Measurements from ENCODE around the gene CCSER1.

CCSER1 gene

GRCh38 chr4:90515191-90515590, 388.0 kb downstream of the CCSER1 start:
- Mint-ChIP-seq H3K9me3 (peaks cover 21% of the 10 kb centered on the region), H3K27ac (ENCODE audit: low read depth) (no peak overlapping the region), H3K36me3 (ENCODE audit: insufficient read depth) (no peaks in the 10 kb centered on the region), H3K4me1 (no peaks in the 10 kb centered on the region), H3K4me3 (no peak overlapping the region), H3K27me3 (no peaks in the 10 kb centered on the region)
- ATAC-seq (replicated peaks; ENCODE audit: extremely low read depth, poor library complexity, severe bottlenecking) (no peak), DNase-seq (ENCODE audit: low spot score in 2 of 2) (no peak)

- Mint-ChIP-seq H3K36me3 (ENCODE audit: insufficient read depth) (no peaks in the 10 kb centered on the region), H3K4me1 (no peaks in the 10 kb centered on the region), H3K27ac (ENCODE audit: low read depth) (no peak overlapping the region), H3K27me3 (no peaks in the 10 kb centered on the region), H3K4me3 (no peak overlapping the region), H3K9me3 (no peaks in the 10 kb centered on the region)
- ATAC-seq (replicated peaks; ENCODE audit: extremely low read depth, poor library complexity, severe bottlenecking): no peak
- DNase-seq (ENCODE audit: low spot score in 2 of 2): no peak
Observed at GRCh38 chr4:90528551-90528950, 401.4 kb downstream of the CCSER1 start.

- no peak overlapping the region for H3K27ac Mint-ChIP-seq (ENCODE audit: low read depth)
- DNase-seq (ENCODE audit: low spot score in 2 of 2) (no peak), ATAC-seq (replicated peaks; ENCODE audit: extremely low read depth, poor library complexity, severe bottlenecking) (no peak)
- no peaks in the 10 kb centered on the region for H3K36me3 Mint-ChIP-seq (ENCODE audit: insufficient read depth)
- H3K4me3 Mint-ChIP-seq: no peak overlapping the region
- H3K9me3 Mint-ChIP-seq: peaks cover 6% of the 10 kb centered on the region
- no peaks in the 10 kb centered on the region for H3K27me3 Mint-ChIP-seq
- H3K4me1 Mint-ChIP-seq: no peaks in the 10 kb centered on the region
Observed at GRCh38 chr4:90536408-90536807, 409.2 kb downstream of the CCSER1 start.

GRCh38 chr4:90537491-90537890, 410.3 kb downstream of the CCSER1 start:
- DNase-seq (ENCODE audit: low spot score in 2 of 2) (no peak), ATAC-seq (replicated peaks; ENCODE audit: extremely low read depth, poor library complexity, severe bottlenecking) (no peak)
- Mint-ChIP-seq H3K27ac (ENCODE audit: low read depth) (no peak overlapping the region), H3K4me3 (no peak overlapping the region), H3K27me3 (no peaks in the 10 kb centered on the region), H3K4me1 (no peaks in the 10 kb centered on the region), H3K9me3 (peaks cover 6% of the 10 kb centered on the region), H3K36me3 (ENCODE audit: insufficient read depth) (no peaks in the 10 kb centered on the region)

GRCh38 chr4:90540536-90540935, 413.3 kb downstream of the CCSER1 start:
- Mint-ChIP-seq H3K36me3 (ENCODE audit: insufficient read depth) (no peaks in the 10 kb centered on the region), H3K27ac (ENCODE audit: low read depth) (no peak overlapping the region), H3K9me3 (peaks cover 6% of the 10 kb centered on the region), H3K27me3 (no peaks in the 10 kb centered on the region), H3K4me3 (no peak overlapping the region), H3K4me1 (no peaks in the 10 kb centered on the region)
- no peak for DNase-seq (ENCODE audit: low spot score in 2 of 2)
- ATAC-seq (replicated peaks; ENCODE audit: extremely low read depth, poor library complexity, severe bottlenecking): no peak

- Mint-ChIP-seq H3K4me3 (no peak overlapping the region), H3K27ac (ENCODE audit: low read depth) (no peak overlapping the region), H3K4me1 (no peaks in the 10 kb centered on the region), H3K36me3 (ENCODE audit: insufficient read depth) (no peaks in the 10 kb centered on the region), H3K27me3 (no peaks in the 10 kb centered on the region), H3K9me3 (peaks cover 6% of the 10 kb centered on the region)
- DNase-seq (ENCODE audit: low spot score in 2 of 2) (no peak), ATAC-seq (replicated peaks; ENCODE audit: extremely low read depth, poor library complexity, severe bottlenecking) (no peak)
Observed at GRCh38 chr4:90542216-90542615, 415.0 kb downstream of the CCSER1 start.

GRCh38 chr4:90543419-90544170, 416.4 kb downstream of the CCSER1 start:
- DNase-seq (ENCODE audit: low spot score in 2 of 2) (no peak), ATAC-seq (replicated peaks; ENCODE audit: extremely low read depth, poor library complexity, severe bottlenecking) (no peak)
- H3K9me3 Mint-ChIP-seq: no peaks in the 10 kb centered on the region
- H3K4me1 Mint-ChIP-seq: no peaks in the 10 kb centered on the region
- H3K36me3 Mint-ChIP-seq (ENCODE audit: insufficient read depth): no peaks in the 10 kb centered on the region
- H3K4me3 Mint-ChIP-seq: no peak overlapping the region
- H3K27ac Mint-ChIP-seq (ENCODE audit: low read depth): no peak overlapping the region
- no peaks in the 10 kb centered on the region for H3K27me3 Mint-ChIP-seq

GRCh38 chr4:90544532-90545045, 417.4 kb downstream of the CCSER1 start:
- Mint-ChIP-seq H3K36me3 (ENCODE audit: insufficient read depth) (no peaks in the 10 kb centered on the region), H3K4me3 (no peak overlapping the region), H3K27me3 (no peaks in the 10 kb centered on the region), H3K4me1 (no peaks in the 10 kb centered on the region), H3K27ac (ENCODE audit: low read depth) (no peak overlapping the region), H3K9me3 (no peaks in the 10 kb centered on the region)
- ATAC-seq (replicated peaks; ENCODE audit: extremely low read depth, poor library complexity, severe bottlenecking): no peak
- DNase-seq (ENCODE audit: low spot score in 2 of 2): no peak

- DNase-seq (ENCODE audit: low spot score in 2 of 2): no peak
- H3K27me3 Mint-ChIP-seq: no peaks in the 10 kb centered on the region
- no peak overlapping the region for H3K4me3 Mint-ChIP-seq
- H3K9me3 Mint-ChIP-seq: no peaks in the 10 kb centered on the region
- H3K27ac Mint-ChIP-seq (ENCODE audit: low read depth): no peak overlapping the region
- no peaks in the 10 kb centered on the region for H3K4me1 Mint-ChIP-seq
- H3K36me3 Mint-ChIP-seq (ENCODE audit: insufficient read depth): no peaks in the 10 kb centered on the region
- no peak for ATAC-seq (replicated peaks; ENCODE audit: extremely low read depth, poor library complexity, severe bottlenecking)
Observed at GRCh38 chr4:90545380-90545779, 418.2 kb downstream of the CCSER1 start.

- Mint-ChIP-seq H3K4me3 (no peak overlapping the region), H3K27me3 (no peaks in the 10 kb centered on the region), H3K27ac (ENCODE audit: low read depth) (no peak overlapping the region), H3K36me3 (ENCODE audit: insufficient read depth) (no peaks in the 10 kb centered on the region), H3K9me3 (no peaks in the 10 kb centered on the region), H3K4me1 (no peaks in the 10 kb centered on the region)
- ATAC-seq (replicated peaks; ENCODE audit: extremely low read depth, poor library complexity, severe bottlenecking): no peak
- DNase-seq (ENCODE audit: low spot score in 2 of 2): no peak
Observed at GRCh38 chr4:90546114-90546513, 418.9 kb downstream of the CCSER1 start.

GRCh38 chr4:90570615-90571014, 443.4 kb downstream of the CCSER1 start:
- H3K9me3 Mint-ChIP-seq: peaks cover 6% of the 10 kb centered on the region
- H3K27me3 Mint-ChIP-seq: no peaks in the 10 kb centered on the region
- H3K36me3 Mint-ChIP-seq (ENCODE audit: insufficient read depth): no peaks in the 10 kb centered on the region
- no peak for ATAC-seq (replicated peaks; ENCODE audit: extremely low read depth, poor library complexity, severe bottlenecking)
- DNase-seq (ENCODE audit: low spot score in 2 of 2): no peak
- H3K4me3 Mint-ChIP-seq: no peak overlapping the region
- no peak overlapping the region for H3K27ac Mint-ChIP-seq (ENCODE audit: low read depth)
- H3K4me1 Mint-ChIP-seq: no peaks in the 10 kb centered on the region

GRCh38 chr4:90572996-90573395, 445.8 kb downstream of the CCSER1 start:
- no peak for ATAC-seq (replicated peaks; ENCODE audit: extremely low read depth, poor library complexity, severe bottlenecking)
- peaks cover 11% of the 10 kb centered on the region for H3K9me3 Mint-ChIP-seq
- no peak for DNase-seq (ENCODE audit: low spot score in 2 of 2)

GRCh38 chr4:90575371-90575770, 448.2 kb downstream of the CCSER1 start:
- H3K4me1 Mint-ChIP-seq: no peaks in the 10 kb centered on the region
- no peak for ATAC-seq (replicated peaks; ENCODE audit: extremely low read depth, poor library complexity, severe bottlenecking)
- no peaks in the 10 kb centered on the region for H3K36me3 Mint-ChIP-seq (ENCODE audit: insufficient read depth)
- DNase-seq (ENCODE audit: low spot score in 2 of 2): no peak
- no peak overlapping the region for H3K27ac Mint-ChIP-seq (ENCODE audit: low read depth)
- H3K9me3 Mint-ChIP-seq: peaks cover 5% of the 10 kb centered on the region
- no peaks in the 10 kb centered on the region for H3K27me3 Mint-ChIP-seq
- no peak overlapping the region for H3K4me3 Mint-ChIP-seq

More at GRCh38 chr4:90572996-90573395, 445.8 kb downstream of the CCSER1 start:
- Mint-ChIP-seq H3K4me3 (no peak overlapping the region), H3K27ac (ENCODE audit: low read depth) (no peak overlapping the region), H3K27me3 (no peaks in the 10 kb centered on the region), H3K4me1 (no peaks in the 10 kb centered on the region), H3K36me3 (ENCODE audit: insufficient read depth) (no peaks in the 10 kb centered on the region)
